HTR-8/SVneo (cell line): Measurements from ENCODE around the gene APIP.

ENCODE experiments used
- DNase-seq: peaks from one replicate; pipeline ENCODE4 v3.0.0; 2011; ENCODE audit warnings: low spot score, mixed read lengths; ENCODE audit not compliant: insufficient read length
- FAIRE-seq: peaks from 2 replicates; lab custom pipeline; 2011; peaks lifted over from hg19 to GRCh38; lab: Jason Lieb, UNC

Gene APIP

GRCh38 chr11:34891611-34892010, 24.6 kb downstream of the APIP start:
- no peak for DNase-seq
- no peak for FAIRE-seq

DNA sequence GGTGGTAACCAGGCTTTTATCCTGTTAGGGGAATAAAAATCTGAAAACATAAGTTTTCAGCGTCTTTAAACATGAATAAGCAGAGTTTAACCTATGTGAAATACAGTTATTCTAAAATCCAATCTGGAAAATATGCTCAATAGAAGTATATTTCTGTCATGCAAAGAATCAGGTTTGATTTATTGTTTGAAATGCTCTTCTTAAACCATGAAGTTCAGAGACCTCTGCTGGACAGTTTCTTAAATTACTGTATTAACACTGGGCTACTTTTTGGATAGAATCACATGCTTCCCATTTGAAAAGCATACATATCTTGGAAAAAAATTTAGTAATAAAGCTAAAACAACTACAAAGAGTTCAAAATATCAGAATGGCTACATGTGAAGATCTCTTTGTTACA, 25.4 kb downstream of the APIP start:
- no peak for FAIRE-seq
- peak; percentile 19 for DNase-seq

- no peak for FAIRE-seq
- DNase-seq = no peak
Measured at GRCh38 chr11:34890089-34890488, 26.1 kb downstream of the APIP start.

GRCh38 chr11:34887260-34887659, 28.9 kb downstream of the APIP start:
- no peak for FAIRE-seq
- no peak for DNase-seq

GRCh38 chr11:34886609-34887008, 29.6 kb downstream of the APIP start:
- DNase-seq (no peak), FAIRE-seq (peak; percentile 9)

GRCh38 chr11:34881900-34882299, 34.3 kb downstream of the APIP start:
- no peak for FAIRE-seq

DNA sequence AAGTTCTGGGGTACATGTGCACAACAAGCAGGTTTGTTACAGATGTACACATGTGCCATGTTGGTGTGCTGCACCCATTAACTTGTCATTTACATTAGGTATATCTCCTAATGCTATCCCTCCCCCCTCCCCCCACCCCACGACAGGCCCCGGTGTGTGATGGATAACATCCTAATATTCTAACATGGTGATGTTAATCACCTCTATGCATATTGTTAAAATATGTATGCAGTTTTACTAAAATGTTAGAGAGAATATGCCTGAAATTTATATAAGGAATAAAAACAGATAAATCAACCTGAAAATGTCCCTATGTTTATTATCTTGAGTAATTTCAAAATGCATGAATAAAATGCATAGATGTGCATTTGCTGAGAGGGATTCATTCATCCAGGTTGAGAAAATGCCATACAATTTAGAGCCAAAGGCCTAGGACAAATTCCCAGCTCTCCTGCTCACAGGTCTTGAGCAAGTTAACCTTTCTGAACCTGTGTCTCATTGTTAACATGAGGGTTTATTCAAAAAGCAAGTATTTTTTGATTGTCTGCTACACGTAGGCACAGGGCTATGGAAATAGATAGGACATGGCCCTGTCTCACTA, 38.7 kb downstream of the APIP start:
- FAIRE-seq (no peak), DNase-seq (no peak)

More at GRCh38 chr11:34881900-34882299, 34.3 kb downstream of the APIP start:
- DNase-seq = no peak

- FAIRE-seq (no peak), DNase-seq (no peak)
Measured at GRCh38 chr11:34874202-34874601, 42.0 kb downstream of the APIP start.

DNA sequence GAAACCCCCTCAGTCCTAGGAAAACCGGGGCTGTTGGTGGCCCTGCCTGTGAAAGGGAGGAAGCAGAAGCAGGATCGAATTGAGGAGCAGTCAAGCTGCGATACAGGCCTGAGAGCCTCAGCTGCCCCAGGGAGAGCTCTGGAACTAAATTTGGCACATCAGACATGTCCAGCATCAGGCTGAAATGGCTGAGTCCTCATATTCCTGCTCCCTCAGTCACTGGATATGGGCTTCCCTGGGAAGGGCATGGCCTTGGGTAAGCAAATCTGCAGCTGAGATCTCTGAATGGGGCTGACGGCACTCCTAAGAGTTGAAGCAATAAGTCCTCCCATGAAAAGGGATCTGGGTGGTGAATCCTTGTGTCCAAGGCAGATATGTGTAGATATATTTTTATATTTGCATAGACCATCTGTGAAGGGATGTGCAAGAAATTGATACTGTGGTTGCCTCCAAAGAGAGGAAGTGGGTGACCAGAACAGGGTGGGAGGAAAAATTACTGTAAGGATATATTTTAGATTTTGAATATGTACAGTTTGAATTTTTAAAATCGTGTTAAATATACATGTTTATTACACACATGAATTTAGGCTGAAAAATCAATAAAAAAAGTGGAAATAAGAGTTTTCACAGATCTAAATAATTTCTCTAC, 45.5 kb downstream of the APIP start:
- DNase-seq (no peak), FAIRE-seq (no peak)

- no peak for DNase-seq
- no peak for FAIRE-seq
Measured at GRCh38 chr11:34869425-34869824, 46.8 kb downstream of the APIP start.

DNA sequence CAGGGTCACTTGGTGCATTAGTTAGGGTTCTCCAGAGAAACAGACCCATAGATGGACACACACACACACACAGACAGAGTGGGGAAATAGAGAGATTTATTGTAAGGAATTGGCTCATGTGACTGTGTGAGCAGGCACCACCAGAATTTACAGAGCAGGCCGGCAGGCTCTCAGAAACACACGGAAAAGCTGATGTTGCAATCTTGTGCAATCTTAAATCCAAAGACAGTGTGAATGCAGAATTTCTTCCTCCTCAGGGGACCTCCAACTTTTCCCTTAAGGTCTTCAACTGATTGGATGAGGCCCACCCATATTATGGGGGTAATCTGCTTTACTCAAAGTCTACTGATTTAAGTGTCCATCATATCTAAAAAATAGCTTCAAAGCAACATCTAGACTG, 49.8 kb downstream of the APIP start:
- FAIRE-seq = no peak
- no peak for DNase-seq

DNA sequence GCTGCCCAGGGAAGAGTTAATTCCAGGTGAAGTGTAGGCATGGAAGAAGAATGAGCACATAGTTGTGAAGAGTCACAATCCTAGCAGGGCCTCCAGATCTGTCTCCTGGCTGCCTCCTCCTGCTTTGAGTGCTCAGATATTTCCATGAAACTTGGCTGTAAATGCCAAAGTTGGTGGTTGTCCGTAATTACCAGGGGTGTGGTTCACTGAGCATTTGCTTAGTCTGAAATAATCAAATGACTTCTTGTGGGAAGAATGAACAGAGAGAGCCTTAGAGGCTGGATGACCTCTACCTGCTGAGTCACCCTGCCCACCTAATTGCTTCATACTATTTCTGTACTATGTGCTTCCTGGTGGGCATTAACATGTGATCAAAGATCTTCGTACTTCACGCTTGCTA, 50.9 kb downstream of the APIP start:
- DNase-seq (no peak), FAIRE-seq (no peak)

DNA sequence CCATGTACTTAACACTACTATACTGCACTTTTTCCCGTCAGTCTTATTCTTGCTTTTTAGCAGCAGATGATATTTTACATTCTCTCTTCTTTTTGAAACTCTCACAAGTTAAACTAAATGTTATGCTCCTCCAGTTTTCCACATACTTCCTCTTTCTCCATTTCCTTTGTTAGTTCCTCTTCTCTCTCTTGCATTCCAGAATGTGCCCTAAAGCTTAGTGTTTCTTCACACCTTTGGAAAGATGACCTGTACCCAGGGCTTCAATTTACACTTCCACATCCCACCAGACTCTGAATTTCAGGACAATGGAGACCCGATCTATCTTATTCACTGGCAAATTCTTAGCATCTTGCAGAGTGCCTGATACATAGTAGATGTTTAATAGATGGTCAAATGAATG, 51.8 kb downstream of the APIP start:
- DNase-seq = no peak

GRCh38 chr11:34863048-34863447, 53.1 kb downstream of the APIP start:
- DNase-seq (no peak), FAIRE-seq (no peak)

More for the DNA sequence above, 51.8 kb downstream of the APIP start:
- no peak for FAIRE-seq

DNA sequence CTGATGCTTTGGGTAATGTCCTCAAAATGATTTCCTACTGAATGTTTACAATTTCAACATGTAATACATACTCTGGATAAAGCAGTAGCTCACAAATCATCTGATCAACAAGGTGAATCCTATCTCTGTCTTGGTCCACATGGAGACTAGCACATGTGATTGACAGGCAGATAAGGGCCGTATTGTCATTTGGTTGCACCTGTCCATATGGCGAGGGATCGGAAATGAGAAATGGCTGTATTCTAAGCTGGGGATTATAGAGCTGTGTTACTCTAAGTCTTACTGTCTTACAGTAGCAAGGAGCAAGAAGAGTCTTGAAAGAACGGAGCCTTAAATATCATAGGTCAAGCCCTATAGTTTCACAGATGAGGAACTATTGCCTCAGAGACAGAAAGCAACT, 55.7 kb downstream of the APIP start:
- FAIRE-seq = no peak
- DNase-seq = no peak

- FAIRE-seq (no peak), DNase-seq (no peak)
Measured at GRCh38 chr11:34860034-34860433, 56.1 kb downstream of the APIP start.

DNA sequence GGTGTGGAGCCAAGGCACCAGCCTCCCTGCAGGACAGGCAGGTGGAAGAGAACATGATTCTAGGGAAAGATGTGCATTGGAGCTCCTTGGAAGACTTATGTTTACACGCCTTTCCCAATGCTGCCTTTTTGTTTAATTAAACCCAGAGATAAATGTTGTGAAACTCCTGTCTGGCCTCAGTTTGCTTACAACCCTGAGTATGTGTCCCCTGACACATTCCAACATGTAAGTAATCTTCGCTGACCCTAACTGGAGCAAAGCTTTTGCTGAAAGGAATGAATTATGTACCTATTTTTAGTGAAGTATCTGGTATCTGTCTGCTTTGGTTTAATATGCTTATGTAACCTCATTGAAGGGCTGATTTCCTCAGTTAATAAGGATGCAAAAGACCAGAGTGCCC, 56.7 kb downstream of the APIP start:
- DNase-seq = no peak
- no peak for FAIRE-seq

DNA sequence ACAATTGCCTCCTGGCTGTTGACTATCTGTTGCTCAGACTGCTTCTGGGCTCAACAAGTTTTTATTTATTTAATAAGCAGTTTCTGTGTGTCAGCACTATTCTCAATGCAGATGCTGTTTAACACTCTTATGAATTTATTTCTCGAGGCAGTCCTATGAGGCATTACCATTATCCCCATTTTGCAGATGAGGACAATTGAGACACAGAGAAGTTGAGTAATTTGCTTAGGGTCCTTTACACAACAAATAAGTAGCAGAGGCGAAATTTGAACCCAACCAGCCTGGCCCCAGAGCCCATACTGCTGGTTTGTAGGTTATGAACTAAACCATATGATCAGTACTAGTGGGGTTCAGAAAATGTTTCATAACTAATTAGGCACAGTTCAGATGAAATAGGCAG, 58.7 kb downstream of the APIP start:
- FAIRE-seq (no peak), DNase-seq (no peak)

GRCh38 chr11:34856251-34856650, 59.9 kb downstream of the APIP start:
- DNase-seq (no peak), FAIRE-seq (no peak)

GRCh38 chr11:34855754-34856095, 60.5 kb downstream of the APIP start:
- no peak for FAIRE-seq
- no peak for DNase-seq

DNA sequence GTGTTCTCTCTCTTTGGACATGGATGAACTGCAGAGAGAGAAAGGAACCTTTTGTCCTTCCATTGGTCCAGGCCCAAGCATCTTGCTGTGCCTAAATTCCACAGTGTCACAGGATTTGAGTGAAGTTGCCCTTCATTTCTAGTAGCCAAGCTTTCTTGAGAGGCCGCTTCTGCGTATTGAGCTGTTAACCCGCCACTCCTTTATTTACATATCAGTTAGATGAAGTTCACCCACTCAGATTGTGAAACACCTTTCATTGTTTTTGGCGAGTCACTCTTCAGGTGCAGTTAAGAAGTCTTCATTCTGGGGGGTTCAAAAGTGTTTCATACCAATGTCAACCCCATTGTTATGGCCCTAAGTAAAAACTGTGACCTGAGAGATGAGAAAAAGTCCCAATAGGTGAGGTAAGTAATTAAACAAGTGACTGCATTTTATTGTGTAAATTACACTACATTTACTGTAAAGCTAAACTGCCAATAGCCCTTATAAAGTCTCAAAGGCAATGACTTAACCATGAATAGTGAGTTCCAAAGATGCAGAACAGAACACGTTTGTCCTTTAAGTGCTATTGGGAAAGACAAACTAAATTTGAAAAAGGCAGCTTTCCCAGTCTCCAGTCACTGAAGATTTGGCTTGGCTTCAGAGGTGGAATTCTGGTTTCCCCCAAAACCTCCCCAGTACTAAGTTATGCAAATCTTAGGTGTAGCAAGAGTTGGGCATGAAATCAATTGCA, 61.0 kb downstream of the APIP start:
- DNase-seq (no peak), FAIRE-seq (no peak)

DNA sequence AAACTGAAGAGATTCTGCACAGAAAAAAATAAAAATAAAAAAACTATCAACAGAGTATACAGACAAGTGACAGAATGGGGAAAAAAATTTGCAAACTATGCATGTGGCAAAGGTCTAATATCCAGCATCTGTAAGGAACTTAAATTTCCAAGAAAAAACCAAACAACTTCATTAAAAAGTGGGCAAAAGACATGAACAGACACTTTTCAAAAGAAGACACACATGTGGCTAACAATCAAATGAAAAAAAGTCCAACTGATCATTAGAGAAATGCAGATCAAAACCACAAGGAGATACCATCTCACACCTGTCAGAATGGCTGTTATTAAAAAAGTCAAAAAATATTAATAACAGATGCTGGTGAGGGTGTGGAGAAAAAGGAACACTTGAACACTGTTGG, 64.3 kb downstream of the APIP start:
- DNase-seq (no peak), FAIRE-seq (no peak)
